GM19438 (cell line): Measurements from ENCODE around the gene PARD3B.
"Not testable (repeated sequence)": the region's sequence is repeated elsewhere in the genome, so short reads cannot be mapped to it uniquely, and the experiment has no call there.

Experiments
- ATAC-seq: cut with Tn5 transposase; IDR thresholded peaks from one replicate; pipeline ENCODE4 v1.9.1; 2021; ENCODE audit warnings: low read depth; ENCODE audit not compliant: unreplicated experiment

Gene PARD3B

DNA sequence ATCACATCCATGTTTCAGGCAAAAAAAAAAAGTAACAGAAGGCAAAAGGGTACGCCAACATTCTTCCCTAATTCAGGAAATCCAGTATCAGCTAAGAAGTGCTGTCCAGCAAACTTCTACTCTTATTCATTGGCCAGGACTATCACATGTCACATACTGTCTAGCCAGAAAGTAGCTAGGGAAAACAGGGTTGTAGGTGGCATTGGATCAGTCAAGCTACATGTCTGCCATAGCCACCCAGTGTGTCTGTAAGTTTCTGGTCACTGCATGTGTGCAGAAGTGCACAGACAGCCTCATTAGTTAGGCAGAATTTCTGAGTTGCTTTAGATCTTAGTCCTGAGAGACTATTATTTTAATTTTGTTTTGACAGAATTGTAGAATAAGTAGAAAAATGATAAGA, 671.7 kb downstream of the PARD3B start:
- no peak for ATAC-seq

DNA sequence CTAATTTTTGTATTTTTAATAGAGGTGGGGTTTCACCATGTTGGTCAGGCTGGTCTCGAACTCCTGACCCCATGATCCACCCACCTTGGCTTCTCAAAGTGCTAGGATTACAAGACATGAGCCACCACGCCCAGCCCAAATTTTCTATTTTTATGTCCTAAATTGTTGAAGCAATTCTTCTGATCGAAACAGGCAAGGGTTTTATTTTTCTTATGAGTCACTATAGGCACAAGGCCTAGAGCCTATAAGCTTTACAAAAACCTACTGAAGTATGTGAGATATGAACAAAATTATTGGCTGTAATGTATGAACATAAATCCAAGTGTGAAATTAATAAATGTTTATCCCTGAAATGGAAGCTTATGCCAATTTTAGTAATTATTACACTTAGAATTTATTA, 672.8 kb downstream of the PARD3B start:
- ATAC-seq: no peak

DNA sequence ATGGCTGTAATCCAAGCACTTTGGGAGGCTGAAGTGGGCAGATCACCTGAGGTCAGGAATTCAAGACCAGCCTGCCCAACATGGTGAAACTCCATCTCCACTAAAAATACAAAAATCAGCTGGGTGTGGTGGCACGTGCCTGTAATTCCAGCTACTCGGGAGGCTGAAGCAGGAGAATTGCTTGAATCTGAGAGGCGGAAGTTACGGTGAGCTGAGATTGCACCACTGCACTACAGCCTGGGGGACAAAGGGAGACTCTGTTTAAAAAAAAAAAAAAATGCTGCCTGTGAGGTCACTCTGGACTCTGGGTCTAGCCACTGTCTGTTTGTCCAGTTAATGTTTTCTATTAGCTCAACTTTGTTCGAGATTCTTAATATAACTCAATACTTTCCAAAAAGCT, 673.5 kb downstream of the PARD3B start:
- not testable (repeated sequence) for ATAC-seq

DNA sequence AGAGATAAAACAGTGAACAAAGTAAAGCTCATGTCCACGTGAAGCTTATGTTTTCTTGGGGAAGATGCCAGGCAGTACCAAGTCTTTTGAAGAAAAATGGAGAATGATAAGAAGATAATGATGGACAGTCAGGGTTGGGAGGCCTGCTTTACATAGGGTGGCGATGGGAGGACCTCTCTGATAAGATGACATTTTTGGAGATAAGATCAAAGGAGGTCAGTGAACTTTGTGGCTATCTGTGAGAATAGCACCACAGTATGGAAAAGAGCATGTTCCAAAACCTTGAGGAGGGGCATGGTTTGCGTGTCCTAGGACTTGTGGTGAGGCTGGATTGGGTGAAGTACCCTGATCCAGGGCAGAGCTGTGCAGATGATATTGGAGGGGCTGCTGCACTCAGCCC, 675.3 kb downstream of the PARD3B start:
- ATAC-seq: no peak

DNA sequence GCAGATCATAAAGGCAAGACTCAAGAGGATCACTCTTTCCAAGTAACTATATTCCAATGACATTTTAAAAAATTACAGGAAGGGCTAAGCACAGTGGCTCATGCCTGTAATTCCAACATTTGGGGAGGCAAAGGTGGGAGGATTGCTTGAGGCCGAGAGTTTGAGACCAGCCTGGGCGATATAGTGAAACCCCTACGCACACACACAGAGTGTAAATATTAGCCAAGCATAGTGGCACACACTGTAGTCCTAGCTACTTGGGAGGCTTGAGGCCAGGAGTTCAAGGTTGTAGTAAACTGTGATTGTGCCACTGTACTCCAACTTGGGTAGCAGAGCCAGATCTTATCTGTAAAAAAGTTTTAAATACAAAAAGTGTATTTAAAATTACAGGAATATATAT, 686.8 kb downstream of the PARD3B start:
- ATAC-seq: no peak

DNA sequence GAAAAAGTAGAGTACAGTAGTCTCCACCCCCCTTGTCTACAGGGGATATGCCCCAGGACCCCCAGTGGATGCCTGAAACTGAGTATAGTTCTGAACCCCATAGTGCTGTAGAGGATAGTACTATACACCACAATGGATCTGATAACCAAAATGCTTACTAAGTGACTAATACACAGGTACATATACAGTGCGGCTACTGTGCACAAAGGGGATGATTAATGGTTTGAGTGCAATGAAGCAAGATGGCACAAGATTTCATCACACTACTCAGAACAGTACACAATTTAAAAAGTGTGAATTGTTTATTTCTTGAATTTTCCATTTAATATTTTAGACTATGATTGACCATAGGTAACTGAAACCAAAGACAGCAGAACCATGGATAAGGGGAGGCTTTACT, 690.2 kb downstream of the PARD3B start:
- no peak for ATAC-seq

DNA sequence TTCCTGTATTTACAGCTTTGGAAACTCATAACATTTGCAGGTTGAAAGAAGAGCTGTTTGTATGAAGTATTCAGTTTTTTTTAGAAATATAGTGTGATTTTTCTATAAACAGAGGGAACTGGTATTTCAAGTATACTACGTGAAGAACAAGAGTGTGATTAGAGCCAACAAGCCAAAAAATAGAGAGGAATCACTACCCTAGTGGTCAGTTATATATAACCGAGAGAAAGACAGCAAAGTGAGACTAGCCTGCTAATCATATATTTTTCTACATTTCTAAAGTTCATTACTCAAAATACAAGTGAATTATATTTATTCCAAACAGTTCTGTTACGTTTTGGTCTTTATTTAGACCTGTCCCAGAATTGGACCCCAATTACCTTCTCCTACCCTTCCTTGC, 692.2 kb downstream of the PARD3B start:
- ATAC-seq: no peak

DNA sequence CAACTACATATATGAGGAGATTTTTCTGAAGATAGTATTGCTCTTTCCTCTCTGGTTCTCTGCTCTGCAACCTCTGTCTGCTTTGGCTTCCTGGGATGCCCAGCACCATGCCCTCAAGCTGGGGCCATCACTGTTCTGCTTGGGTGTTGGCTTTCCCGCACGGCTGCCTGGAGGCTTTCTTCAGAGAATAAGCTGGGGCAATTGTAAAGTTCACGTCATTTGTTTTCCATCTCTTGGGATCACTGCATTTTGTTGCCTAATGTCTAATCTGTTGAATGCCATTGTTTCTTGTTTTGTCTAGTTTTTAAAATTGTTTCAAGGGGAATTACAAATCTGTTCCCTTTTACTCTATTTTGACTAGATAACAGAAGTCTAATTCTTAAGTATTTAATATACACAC, 699.7 kb downstream of the PARD3B start:
- ATAC-seq: no peak

DNA sequence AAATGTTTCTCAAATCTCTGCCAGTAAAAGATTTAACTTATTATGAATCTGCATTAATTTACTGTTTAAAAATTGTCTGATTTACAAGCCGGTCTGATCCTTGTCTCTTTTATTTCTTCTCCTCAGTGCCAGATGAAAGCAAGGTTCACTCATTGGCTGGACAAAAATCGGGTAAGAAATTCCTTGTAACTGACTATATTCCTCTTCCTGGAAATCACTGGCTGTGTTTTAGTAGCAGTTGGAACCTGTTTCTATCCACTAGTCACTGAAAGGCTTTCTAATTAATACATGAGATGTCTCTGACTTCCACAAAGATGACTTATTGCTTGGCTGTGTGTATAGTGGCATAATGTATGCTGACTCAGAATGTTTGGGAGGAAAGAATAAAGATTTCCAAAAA, 700.4 kb downstream of the PARD3B start:
- ATAC-seq: no peak

DNA sequence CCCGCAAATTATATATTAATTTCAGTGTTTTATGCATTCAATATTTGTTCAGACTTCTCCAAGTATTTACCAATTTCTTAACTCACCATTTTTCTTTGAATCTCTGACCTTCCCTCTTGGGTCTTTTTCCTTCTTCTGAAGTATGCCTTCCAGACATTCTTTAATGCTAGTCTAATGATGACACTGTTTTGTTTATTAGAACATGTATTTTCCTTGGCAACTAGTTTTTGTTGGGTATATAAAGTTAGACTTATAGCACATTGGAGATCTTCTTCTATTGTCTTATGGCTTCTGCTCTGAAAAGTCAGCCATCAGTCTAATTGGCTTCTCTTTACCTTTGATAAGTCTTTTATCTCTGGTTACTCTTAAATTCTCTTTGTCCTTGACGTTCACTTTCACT, 713.8 kb downstream of the PARD3B start:
- ATAC-seq: no peak

DNA sequence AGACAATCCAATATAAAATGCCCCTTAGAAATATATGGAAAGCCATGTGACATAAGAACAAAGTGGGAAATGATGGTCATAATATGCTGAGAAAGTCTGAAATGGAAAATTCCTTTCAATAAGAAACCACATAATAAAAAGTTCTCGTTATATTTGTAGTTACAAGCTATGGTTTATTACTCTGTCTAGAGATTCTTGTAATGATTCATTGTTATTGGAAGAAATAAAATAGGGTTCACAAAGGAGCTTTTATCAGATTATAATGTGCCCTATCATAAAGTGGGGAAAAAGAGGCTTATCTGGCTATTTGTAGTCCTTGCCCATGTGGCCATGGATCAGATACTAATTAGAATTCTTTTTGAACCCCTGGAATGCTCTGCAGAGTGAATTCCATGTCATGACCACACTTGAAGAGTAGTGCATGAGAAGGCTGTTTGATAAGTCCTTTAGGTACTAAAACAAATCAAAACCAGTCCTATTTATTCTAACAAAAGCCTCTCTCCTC, 716.3 kb downstream of the PARD3B start:
- ATAC-seq: no peak

DNA sequence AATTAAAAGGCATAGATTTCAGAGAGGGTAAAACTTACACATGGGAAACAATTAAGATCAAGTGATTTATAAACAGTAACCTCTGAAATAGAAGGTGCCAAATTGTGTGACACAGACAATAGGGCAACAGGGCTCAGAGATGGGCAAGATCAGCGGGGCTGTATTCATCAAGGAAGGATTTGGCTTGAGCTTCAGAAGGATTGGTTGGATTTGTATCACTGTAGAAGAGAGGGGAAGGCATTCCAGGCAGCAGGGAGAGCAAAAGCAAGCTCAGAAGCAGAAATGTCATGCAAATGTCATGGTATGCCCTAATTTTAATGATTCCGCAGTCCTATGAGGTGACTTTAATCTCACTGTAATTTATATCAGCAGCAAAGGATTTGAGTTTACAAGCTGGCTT, 722.0 kb downstream of the PARD3B start:
- ATAC-seq: no peak

DNA sequence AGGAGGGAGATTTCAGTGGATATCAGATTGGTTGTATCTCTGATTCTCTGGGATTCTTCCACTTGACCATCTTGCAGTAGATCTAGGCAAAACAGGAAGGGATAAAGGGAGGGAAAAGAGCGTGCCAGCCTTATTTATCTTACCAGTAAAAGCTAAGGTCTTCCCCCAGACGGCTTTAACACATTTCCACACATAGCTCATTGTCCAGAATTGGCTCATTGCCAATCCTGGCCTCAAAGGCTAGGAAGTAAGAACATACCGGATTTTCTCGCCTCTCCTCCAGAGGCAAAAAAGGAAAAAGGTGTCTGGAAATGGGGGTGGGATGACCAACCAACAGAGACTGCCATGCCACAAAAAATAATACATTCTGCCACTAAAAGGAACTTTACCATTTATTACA, 725.4 kb downstream of the PARD3B start:
- no peak for ATAC-seq

DNA sequence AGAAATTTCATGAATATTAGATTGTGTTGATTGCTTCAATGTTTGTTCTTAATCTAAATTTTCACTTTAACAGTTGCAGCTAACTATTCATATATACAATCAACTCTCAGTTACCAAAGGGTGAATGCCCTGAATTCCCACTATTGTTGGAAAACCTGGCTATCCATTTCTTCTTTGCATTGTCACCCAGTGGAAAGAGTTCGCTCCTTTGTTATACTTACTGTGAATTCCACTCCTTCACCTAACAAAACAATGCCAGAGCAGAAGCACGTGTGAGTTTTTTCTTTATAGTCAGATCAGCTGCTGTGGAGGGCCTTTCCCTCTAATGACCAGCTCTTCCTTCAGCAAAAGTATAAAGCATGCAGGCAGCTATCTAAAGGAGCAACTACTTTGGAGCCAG, 727.9 kb downstream of the PARD3B start:
- no peak for ATAC-seq

DNA sequence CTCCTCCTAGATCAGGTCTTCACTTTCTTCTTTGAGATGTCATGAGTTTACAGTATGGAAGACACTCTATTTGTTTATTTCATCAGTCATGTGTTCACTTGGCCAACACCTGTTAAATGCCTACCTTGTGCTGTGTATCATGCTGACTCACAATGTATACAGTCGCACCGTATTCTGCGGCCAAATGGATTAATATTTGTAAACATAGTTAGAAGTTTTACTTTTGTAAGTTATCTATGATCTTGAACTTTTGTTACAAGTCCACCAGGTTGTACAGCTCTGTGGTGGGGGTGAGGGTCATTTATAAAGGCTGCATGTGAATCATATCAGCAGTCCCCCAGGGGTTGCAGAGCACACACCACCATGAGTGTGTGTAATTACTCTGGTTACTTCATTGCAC, 728.4 kb downstream of the PARD3B start:
- ATAC-seq: no peak

DNA sequence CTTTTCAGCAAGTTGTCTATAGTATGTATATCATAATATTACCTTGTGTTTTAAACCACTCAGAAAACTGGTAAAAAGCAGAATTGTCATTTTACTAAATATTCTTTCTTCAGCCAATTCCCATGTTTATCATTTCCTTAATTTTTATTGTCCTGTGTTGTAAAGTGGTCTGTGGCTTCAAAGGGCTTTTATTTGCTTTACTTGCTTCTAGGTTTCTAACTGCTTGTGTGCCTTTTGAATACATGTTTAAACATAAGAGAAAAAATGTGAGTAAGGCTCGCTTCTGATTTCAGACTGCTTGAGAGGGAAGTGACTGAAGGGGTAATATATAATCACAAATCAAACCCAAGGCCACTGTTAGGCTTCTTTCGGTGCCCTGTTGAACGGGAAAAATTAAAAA, 729.5 kb downstream of the PARD3B start:
- ATAC-seq: no peak

DNA sequence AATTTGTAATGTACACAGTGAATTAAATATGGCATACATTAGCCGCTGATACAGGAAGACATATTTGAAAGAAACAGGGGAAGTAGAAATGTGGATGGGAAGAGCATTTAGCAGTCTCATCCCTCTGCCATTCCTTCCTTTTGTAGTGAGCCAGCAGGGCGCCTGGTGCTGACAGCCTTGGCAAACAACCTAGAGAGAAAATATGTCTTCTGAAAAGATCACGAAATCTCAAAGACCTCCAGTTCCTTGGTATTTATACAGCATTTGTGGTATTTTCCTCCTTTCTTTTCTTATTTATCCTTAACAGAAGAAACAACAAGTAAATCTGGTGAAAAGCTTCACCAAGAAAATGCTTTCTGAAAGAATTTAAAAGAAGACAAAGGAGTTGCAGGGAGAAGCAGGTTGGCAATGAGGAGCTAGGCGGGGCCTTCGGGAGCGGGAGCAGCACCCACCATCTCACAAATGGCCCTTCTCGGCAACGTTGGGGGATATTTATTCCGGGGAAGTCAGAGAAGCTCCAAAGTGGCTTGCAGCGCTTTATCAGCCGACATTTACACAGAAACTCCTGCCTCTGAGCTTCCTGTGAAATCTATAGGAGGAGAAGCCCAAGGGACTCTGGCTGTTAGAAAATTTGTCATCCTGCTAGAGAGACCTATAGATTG, 731.0 kb downstream of the PARD3B start:
- no peak for ATAC-seq

DNA sequence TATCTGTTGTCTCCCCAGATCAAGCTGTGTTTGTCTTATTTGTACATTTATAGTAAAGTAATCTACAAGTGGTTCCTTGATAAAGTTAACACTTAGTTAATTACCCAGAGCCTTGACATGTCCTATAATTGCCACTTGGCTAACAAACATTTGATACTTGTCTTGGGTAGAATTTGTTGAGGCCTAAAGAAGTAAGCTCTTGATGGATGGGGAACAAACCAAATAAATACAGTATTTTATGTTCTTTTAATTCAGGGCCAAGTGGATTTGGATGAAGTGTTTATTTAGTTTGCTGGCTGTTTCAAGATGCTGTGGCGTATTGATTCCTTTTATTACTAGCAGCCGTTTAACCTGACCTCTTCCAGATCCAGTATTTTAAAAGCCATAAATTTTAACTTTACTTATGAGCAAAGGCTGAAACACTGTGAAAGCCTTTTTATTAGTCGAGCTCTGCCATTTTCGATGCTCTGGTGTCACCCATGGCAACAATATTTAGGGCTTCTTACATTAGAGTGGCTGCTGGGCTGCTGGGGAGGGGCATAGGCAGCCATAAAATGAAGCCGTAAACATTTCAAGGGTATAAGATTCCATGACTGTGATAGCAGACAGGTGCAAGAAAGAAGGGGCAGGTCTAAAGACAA, 735.4 kb downstream of the PARD3B start:
- no peak for ATAC-seq

DNA sequence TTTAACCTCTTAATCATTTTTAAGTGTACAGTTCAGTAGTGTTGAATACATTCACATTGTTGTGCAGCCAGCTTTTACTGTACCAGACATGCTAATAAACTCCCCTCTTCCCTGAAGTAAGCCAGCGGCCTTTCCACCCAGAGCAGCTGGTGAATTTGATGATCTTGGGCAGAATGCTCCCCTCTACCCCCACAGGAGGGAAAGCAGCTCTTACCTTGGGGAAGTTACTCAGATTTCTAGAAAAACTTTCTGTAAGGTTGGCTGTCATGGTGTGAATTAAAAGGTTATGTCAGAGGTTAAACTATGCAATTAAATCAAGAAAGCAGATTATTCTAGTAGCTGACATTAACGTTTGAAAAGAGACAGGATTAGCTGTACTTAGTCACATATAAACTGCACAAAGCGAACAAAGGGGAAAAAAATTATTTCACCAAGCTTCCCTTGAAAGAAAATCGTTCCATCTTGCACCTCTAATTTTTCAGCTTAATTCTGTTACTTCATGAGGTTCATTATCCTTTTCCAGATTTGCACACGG, 738.5 kb downstream of the PARD3B start:
- no peak for ATAC-seq

DNA sequence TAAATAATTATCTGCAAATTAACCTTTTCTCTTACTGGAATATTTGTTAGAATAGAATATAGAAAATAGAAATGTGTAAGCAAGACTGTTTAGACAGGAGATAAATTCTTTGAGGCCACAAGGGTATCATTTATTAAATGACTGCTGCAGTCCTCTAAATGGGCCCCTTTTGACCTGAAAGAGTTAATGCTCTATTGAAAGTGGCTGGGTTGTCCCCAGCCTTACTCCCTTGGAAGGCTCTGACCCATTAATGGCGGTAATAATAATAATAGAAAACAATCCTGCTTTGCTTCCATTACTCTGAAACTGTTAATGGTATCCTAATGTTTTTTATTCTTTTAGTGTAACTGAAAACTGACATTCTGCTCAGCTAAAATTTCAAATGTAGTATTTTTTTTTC, 739.1 kb downstream of the PARD3B start:
- no peak for ATAC-seq

DNA sequence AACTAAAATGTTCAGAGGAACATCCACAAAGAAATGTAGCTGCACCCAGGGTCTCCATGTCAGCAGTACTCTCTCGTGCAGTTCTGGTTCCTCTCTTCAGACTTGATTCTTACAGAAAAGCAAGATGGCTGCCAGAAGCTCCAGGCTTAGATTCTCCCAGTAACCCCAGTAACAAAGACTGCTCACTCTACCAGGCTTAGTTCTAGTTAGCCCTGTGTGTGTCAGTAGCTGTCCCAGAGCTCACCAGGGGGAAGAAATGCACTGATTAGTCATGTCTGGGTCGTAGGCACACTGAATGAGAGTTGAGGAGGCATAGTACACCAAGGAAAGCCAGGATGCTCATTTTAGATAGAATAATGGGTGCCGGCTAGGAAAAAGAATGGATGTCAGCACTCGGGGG, 742.0 kb downstream of the PARD3B start:
- no peak for ATAC-seq

DNA sequence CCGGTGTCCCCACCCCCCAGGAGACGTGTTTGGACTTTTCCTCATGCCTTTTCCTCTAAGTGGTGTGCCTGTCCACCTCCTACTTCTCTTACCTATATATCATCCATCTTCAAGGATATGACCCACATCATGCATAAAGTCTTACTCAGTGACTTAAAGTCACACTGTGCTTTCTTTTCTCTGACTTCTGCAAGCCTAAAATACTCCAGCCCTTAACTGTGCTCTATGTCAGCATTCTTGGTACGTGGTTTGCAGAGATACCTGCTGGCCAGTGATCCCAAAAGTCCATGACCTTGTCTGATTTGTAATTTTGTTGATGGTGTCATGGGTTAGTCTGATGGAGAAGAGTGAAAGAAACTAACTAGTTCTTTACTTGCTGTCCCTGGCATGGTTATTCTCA, 743.4 kb downstream of the PARD3B start:
- no peak for ATAC-seq
